GM08714 (cell line): ENCODE data around the gene SGCE.

Source experiments
- H3K4me3 ChIP-seq: fragments of 200-500 bp; sonication (Bioruptor generic); 2 replicates; pipeline ENCODE4 v1.5.1; 2014; ENCODE audit warnings: mild to moderate bottlenecking, low read length, inconsistent platforms
- ZNF274 ChIP-seq: IDR thresholded peaks from 2 replicates; pipeline ENCODE4 v1.6.1; 2012; ENCODE audit warnings: mild to moderate bottlenecking, low read depth, low read length

SGCE gene

GRCh38 chr7:94547126-94547525 is 108.8 kb downstream of the SGCE start:
- TF ChIP-seq ZNF274 = no peak
- H3K4me3 ChIP-seq = no peak overlapping the region

GRCh38 chr7:94540428-94540827 is 115.5 kb downstream of the SGCE start:
- TF ChIP-seq ZNF274 = no peak
- H3K4me3 ChIP-seq = no peak overlapping the region
